ENCODE results near the gene CCDC121. TPM values are rescaled to one million over a fixed set of nuclear protein-coding genes. Genes with fewer than 3 reads are reported as not detected.

The CCDC121 gene
- polyA plus RNA-seq, 1 donor (not counting 4 experiments of a cell fraction or from before 2014, with no cell fraction given), result 1.1 TPM

DNA sequence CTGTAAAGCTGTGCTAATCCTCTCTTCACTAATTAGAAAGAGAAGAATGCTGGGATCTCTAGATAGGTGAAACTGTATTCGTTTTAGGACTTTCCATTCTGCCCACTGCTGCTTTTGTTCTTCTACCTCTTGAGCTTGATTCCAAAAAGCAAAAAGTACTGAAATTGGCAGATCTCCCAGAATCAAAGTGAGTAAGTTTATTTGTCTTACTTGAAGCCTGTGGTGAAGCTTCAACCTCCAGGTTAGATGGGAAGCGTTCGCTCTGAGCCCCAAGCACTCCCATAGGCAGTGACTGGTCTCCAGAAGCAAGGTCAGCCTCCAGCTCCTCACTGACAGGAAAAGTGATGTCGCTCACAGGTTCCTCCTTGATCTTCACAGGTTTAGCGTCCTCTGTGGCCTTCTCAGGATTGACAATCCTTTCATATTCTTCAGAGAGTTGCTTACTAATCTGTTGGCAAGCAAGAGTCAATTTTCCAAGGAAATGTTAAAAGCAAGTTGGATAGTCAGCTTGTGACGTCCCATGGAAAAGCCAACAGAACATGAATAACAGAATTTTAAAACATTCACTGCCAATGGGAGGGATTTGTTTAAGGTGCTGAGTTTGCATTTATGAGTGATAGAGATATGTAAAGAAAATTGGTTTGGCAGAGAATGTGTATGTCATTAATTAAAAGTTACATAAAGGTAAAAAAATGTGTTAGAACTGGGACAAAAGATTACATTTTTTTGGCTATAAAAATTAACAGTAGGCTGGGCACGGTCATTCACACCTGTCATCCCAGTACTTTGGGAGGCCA lies 26.5 kb upstream of the CCDC121 start:
- no peak overlapping the region for H3K4me3 ChIP-seq (ENCODE audit: control insufficient read depth in 2 of 3, extremely low read depth in 1 of 3, insufficient read depth in 2 of 3, low read depth in 1 of 3, low read length in 3 of 3)
- no peak overlapping the region for H3K9ac ChIP-seq (ENCODE audit: control insufficient read depth, extremely low read depth, insufficient read depth, low read length)
- DNase-seq (ENCODE audit: low read depth, low spot score) (no peak), FAIRE-seq (no peak)
- dilution Hi-C loops (cut with MboI; ENCODE audit: extremely low pct_ligation_motif_present, low sequenced_read_pairs), result no loop called here
- no peaks in the 10 kb centered on the region for H3K9me1 ChIP-seq (ENCODE audit: control insufficient read depth, extremely low read depth, insufficient read depth, low read length)
- peaks cover 25 to 27% of the 10 kb centered on the region in 2 experiments for H3K36me3 ChIP-seq (ENCODE audit: control insufficient read depth in 2 of 2, extremely low read depth in 1 of 2, insufficient read depth in 2 of 2, low read length in 2 of 2)
- no peaks in the 10 kb centered on the region for H3K27me3 ChIP-seq (ENCODE audit: control insufficient read depth, extremely low read depth, insufficient read depth, low read length)
- TF ChIP-seq EZH2 (IDR thresholded peaks at IDR 0.05; ENCODE audit: low read length), result no peak
- TF ChIP-seq, protein P1, sequence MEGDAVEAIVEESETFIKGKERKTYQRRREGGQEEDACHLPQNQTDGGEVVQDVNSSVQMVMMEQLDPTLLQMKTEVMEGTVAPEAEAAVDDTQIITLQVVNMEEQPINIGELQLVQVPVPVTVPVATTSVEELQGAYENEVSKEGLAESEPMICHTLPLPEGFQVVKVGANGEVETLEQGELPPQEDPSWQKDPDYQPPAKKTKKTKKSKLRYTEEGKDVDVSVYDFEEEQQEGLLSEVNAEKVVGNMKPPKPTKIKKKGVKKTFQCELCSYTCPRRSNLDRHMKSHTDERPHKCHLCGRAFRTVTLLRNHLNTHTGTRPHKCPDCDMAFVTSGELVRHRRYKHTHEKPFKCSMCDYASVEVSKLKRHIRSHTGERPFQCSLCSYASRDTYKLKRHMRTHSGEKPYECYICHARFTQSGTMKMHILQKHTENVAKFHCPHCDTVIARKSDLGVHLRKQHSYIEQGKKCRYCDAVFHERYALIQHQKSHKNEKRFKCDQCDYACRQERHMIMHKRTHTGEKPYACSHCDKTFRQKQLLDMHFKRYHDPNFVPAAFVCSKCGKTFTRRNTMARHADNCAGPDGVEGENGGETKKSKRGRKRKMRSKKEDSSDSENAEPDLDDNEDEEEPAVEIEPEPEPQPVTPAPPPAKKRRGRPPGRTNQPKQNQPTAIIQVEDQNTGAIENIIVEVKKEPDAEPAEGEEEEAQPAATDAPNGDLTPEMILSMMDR (optimal IDR thresholded peaks at IDR 0.05 in 1 of 3, IDR thresholded peaks at IDR 0.05 in 1 of 3, conservative IDR thresholded peaks at IDR 0.05 in 1 of 3; ENCODE audit: extremely low read depth in 1 of 3, insufficient read depth in 2 of 3, low read length in 3 of 3), result no peak
- H4K20me1 ChIP-seq (ENCODE audit: control insufficient read depth, extremely low read depth, insufficient read depth, low read length), result no peaks in the 10 kb centered on the region
- no peak overlapping the region for H2AFZ ChIP-seq (ENCODE audit: control insufficient read depth, low read length)
- peaks cover 18% of the 10 kb centered on the region for H3K4me1 ChIP-seq (ENCODE audit: control insufficient read depth, extremely low read depth, insufficient read depth, low read length)
- peaks cover 2% of the 10 kb centered on the region for H3K79me2 ChIP-seq (ENCODE audit: control insufficient read depth, insufficient read depth, low read length)
- no peaks in the 10 kb centered on the region for H3K9me3 ChIP-seq (ENCODE audit: control insufficient read depth, low read depth, low read length)
- no peak overlapping the region for H3K4me2 ChIP-seq (ENCODE audit: control insufficient read depth, extremely low read depth, insufficient read depth, low read depth, low read length)
- no peak overlapping the region for H3K27ac ChIP-seq (ENCODE audit: control insufficient read depth, insufficient read depth, low read length)

DNA sequence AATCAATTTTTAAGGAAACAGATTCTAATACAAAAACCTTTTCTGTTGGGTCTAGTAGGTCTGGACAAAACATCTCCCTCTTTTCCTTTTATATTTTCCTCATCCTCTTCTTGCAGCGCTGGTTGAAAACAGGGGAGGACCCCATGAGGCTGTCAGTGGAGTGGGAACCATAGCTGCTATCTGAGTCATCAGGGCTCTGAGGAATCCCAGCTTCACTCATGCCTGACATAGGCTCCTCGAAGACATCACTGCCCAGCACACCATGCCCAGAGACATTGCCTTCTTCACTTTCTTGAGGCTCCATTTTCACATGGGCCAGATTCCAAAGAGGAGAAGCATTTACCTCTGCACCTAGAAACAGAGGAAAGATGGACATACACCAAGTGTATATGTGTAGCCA lies 24.6 kb upstream of the CCDC121 start:
- no peak for FAIRE-seq
- Histone ChIP-seq H3K4me3 (ENCODE audit: control insufficient read depth in 2 of 3, extremely low read depth in 1 of 3, insufficient read depth in 2 of 3, low read depth in 1 of 3, low read length in 3 of 3) (no peak overlapping the region), H3K79me2 (ENCODE audit: control insufficient read depth, insufficient read depth, low read length) (no peaks in the 10 kb centered on the region), H3K9me1 (ENCODE audit: control insufficient read depth, extremely low read depth, insufficient read depth, low read length) (no peaks in the 10 kb centered on the region), H4K20me1 (ENCODE audit: control insufficient read depth, extremely low read depth, insufficient read depth, low read length) (no peaks in the 10 kb centered on the region), H3K27ac (ENCODE audit: control insufficient read depth, insufficient read depth, low read length) (peak overlapping the region; percentile 48), H3K4me1 (ENCODE audit: control insufficient read depth, extremely low read depth, insufficient read depth, low read length) (peaks cover 18% of the 10 kb centered on the region), H3K36me3 (ENCODE audit: control insufficient read depth in 2 of 2, extremely low read depth in 1 of 2, insufficient read depth in 2 of 2, low read length in 2 of 2) (peaks cover 28 to 29% of the 10 kb centered on the region in 2 experiments), H2AFZ (ENCODE audit: control insufficient read depth, low read length) (no peak overlapping the region), H3K27me3 (ENCODE audit: control insufficient read depth, extremely low read depth, insufficient read depth, low read length) (no peaks in the 10 kb centered on the region), H3K9me3 (ENCODE audit: control insufficient read depth, low read depth, low read length) (no peaks in the 10 kb centered on the region), H3K4me2 (ENCODE audit: control insufficient read depth, extremely low read depth, insufficient read depth, low read depth, low read length) (no peak overlapping the region), H3K9ac (ENCODE audit: control insufficient read depth, extremely low read depth, insufficient read depth, low read length) (no peak overlapping the region)
- no peak for DNase-seq (ENCODE audit: low read depth, low spot score)
- TF ChIP-seq, protein P1 (optimal IDR thresholded peaks at IDR 0.05 in 1 of 3, IDR thresholded peaks at IDR 0.05 in 1 of 3, conservative IDR thresholded peaks at IDR 0.05 in 1 of 3; ENCODE audit: extremely low read depth in 1 of 3, insufficient read depth in 2 of 3, low read length in 3 of 3), result no peak
- no peak for TF ChIP-seq EZH2 (IDR thresholded peaks at IDR 0.05; ENCODE audit: low read length)
- dilution Hi-C loops (cut with MboI; ENCODE audit: extremely low pct_ligation_motif_present, low sequenced_read_pairs), result no loop called here

Measured in keratinocyte (primary cell).